Keratinocyte (primary cell): ENCODE measurements around the gene GLUL.

Experiments used
- CTCF ChIP-seq, 3 experiments: IDR thresholded peaks in 1 of 3; conservative IDR thresholded peaks in 1 of 3; optimal IDR thresholded peaks in 1 of 3; 2 replicates in 2 of 3; 3 replicates in 1 of 3; pipeline versions ENCODE3 to v1.5.1; 2011; ENCODE audit warnings: low read length in 3 of 3, mild to moderate bottlenecking in 3 of 3, moderate library complexity in 2 of 3, control low read depth in 1 of 3, inconsistent platforms in 1 of 3; ENCODE audit not compliant: insufficient read depth in 2 of 3; ENCODE audit errors: extremely low read depth in 1 of 3
- EZH2 ChIP-seq: IDR thresholded peaks from one replicate; pipeline ENCODE4 v1.6.1; 2012; ENCODE audit warnings: inconsistent platforms, mild to moderate bottlenecking, low read length, moderate library complexity

- TF ChIP-seq CTCF (optimal IDR thresholded peaks at IDR 0.05 in 1 of 3, IDR thresholded peaks at IDR 0.05 in 1 of 3, conservative IDR thresholded peaks at IDR 0.05 in 1 of 3; ENCODE audit: extremely low read depth in 1 of 3, insufficient read depth in 2 of 3, low read length in 3 of 3) (no peak), EZH2 (no peak)
Measured at GRCh38 chr1:182350839-182351238, 40.8 kb downstream of the GLUL start.
